Stimulated activated CD4-positive, alpha-beta T cell treated with anti-CD3 and anti-CD28 coated beads, TNF-alpha, amount 100 ng/mL, for 4 hours (primary cell): Measurements from ENCODE around the gene UNC5C.

Experiments
- DNase-seq, 3 experiments: peaks; one replicate each; pipeline ENCODE4 v3.0.0-alpha.2; 2020; ENCODE audit warnings: low read depth in 3 of 3

UNC5C gene

DNA sequence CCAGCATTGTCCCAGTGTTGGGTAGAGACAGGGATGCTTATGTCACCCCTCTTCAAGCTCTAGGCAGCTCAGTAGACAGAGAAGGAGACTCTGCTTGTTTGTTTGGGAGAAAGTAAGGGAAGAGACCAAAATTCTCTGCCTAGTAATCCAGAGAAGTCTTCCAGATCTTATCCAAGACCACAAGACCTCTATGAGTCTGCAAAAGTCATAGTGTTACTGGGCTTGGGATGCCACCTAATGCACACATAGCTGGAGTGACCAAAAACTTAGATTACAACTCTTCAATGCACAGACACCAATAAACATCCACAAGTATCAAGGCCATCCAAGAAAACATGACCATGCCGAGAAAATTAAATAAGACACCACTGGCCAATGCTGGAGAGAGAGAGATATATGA, 205.5 kb downstream of the UNC5C start:
- no peak for DNase-seq

DNA sequence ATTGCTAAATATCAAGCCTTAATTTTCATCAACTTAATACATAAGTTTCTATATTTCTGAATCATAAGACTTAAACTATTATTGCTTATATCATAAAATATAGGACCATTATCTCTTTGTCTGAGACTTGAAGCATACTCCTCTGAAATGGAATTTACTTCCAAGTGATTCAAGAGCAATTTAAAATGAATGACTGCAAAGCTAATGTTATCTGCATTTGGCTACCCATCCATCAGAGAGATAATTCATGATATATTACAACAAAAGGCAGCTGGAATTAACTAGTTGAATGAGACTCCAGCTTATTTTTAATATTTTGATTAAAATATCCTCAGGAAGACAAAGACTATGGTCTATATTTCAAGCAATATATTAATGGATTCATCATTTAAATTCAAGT, 208.6 kb downstream of the UNC5C start:
- no peak for DNase-seq

DNA sequence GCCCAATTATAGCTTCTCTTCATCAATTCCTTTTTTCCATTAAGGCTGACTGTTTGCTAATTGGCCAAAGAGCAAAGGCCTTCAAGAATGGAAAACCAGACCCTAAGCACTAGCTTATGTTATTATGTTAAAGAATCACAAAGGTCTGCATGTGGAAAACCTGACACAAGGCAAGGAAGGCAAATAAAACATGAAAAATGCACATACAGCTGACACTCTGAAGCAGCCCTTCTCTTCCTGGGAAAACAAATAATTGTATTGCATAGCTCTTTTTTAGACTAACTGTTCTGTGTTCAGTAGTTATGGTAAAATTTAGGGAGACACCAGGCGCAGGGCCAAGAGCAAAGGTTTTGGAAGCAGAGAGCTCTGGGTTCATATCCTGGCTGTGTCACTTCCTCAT, 223.1 kb downstream of the UNC5C start:
- no peak for DNase-seq

DNA sequence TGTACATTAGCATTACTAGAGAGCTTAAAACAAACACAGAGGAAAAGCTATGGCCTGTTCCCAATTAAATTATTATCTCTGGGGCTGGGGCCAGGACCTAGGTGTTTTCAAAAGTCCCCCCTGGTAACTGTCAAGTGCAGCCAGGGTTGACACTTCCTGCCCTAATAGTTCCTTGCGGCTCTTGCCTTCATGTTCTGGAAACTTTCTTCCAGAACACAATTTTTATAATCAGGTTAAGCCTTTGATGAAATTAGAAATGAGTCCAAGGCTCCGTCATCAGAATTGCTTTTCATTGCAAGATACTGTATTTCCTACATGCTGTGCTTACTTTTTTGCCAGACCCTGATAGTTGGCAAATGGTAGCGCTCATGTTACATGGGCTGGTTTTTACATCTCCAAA, 229.6 kb downstream of the UNC5C start:
- DNase-seq = no peak

DNA sequence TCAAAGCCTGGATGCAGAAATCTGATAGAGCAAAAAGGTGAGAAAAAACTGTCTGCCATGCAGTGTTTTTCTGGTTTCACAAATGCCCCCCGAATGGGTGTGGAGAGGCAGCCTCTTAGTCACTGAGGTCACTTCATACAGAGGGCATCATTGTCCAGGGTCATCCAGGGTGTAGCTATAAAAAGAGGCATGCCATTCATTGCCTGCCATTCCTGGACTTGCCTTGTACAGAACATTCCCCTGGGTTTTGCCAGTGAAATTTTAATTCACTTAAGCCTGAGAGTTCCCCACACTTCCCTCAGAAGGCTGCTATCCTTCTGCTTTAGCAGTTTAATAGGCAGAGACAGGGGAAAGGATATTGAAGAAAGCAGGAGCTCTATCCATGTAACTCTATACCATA, 230.3 kb downstream of the UNC5C start:
- no peak for DNase-seq

DNA sequence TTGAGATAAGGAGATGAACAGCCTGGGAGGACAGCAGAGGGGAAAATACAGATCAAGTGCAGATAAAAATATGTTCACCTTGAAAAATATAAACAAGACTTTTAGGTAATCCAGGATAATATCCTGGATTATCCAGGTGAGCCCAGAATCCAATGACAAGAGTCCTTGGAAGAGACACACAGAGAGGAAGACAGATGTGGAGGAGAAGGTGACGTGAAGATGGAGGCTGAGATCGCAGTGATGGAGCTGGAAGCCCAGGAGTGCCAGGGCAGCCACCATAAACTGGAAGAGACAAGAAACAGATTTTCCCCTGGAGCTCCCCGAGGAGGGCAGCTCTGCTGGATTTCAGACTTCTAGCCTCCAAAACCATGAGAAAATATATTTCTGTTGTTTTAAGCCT, 230.7 kb downstream of the UNC5C start:
- DNase-seq = no peak

DNA sequence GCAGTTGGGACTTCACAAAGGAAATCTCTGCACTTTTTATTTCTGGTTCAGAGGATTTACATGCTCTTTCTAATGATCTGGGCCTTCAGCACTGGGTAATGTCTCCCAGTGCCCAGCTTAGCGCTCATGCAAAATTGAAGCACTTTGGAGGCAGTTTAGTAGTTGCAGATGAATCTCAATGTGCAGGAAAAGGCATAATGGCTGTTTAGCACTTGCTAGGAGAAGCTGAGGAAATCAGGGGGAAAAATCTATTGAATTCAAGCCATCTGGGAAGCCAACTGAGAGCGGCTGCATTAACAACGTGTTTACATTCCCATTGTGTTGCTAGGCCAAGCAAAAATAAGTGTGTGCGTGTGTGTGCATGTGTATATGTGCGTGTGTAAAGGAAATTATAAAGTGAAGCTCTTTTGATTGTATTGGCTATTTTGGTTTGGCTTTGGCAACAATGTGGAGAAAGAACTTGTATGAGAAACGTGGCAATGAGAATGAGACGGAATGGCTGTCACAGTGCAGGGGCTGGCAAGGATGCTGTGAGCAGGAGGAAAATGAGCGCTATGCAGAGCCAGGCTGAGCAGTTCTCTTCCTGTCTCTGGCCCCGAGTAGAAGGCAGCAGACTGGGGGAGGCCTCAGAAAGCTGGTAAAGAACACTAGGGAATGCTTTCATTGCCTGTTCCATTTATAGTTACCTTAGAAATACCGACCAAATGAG, 231.5 kb downstream of the UNC5C start:
- DNase-seq = no peak

DNA sequence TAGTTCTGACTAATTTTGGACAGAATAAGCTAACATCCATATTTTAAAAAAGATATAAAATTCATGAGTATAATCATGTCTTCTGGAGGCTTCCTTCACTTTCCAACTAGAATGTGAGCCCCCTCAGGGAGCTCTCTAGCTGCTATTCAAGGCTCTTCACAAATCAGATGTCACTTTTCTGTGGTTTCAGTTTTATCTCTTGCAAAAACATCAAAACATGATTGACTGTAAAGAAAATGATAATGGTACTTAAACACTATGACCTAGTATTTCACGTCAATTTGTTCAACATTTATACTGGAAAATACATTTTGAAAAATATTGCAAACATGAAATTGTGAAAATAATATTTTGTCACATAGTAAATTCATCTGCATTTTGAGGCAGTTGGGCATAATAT, 234.2 kb downstream of the UNC5C start:
- DNase-seq = no peak

DNA sequence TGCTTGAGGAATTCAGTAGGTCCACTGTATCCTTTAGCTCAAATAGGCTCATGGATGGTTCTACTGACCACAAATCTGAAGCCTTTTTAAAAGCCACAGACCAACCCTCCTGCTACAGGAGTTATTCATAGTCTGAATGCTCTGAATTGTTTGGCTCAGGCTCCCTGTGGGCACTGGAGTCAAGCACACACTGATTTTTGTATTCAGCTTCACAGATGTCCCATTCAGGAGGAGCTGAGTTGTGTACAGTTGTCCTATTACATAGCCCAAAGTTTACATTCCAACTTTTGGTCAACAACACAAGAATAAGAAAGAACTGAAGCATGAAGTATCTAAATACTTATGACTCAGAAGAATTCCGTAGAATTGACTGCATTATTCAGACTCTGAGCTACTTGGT, 243.9 kb downstream of the UNC5C start:
- DNase-seq = no peak

DNA sequence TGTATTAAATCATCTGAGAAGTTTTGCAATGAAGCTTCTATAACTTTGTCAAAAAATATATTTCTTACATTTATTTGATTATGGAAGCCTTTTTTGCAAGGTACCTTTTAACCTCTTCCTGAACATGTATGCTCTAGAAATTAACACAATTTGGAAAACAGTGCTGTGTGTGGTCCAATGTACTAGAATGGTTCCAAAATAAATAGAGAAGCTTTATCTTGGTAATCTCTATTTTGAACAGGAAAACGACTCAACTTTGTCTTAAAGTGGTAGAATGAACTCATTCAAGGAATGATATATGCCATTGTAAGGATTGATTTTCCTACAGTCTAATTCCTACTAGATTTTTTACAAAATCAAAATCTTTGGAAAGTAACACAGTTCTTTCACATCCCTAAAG, 248.5 kb downstream of the UNC5C start:
- DNase-seq = no peak

DNA sequence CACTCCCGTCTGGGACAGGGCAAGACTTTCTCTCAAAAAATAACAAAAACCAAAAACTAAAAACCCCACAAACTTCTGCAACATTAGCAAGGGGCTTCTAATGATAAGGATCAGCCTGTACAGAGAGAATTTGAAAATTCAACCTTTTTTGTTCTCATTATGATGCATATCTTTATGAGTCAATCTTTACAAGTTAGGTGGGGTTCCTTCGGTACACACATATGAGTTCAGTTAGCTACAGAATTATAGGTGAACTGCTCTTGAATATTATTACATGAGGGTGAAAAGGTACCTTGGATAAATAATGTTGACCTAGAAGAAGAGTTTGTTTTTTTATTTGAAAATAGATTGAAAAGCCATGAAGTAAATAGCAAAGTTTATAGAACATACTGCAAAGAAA, 252.7 kb downstream of the UNC5C start:
- no peak for DNase-seq

DNA sequence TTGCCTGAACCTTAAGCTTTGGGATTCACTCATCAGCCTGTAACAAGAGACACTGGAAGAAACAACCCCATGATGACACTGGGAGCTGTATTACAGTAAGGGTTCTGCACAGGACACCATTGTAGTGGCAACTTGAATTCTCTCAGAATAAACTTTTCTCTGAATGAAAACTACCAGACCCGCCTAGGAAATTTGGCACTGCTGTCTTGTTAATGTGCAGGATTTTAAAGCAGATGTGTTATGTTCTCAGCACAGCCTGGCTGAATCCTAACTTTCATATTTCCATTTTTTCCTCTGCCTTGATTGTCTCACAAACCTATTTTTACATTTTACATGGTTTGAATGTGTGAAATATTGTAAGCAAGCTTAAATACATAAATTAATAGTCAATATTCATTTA, 253.6 kb downstream of the UNC5C start:
- no peak for DNase-seq

DNA sequence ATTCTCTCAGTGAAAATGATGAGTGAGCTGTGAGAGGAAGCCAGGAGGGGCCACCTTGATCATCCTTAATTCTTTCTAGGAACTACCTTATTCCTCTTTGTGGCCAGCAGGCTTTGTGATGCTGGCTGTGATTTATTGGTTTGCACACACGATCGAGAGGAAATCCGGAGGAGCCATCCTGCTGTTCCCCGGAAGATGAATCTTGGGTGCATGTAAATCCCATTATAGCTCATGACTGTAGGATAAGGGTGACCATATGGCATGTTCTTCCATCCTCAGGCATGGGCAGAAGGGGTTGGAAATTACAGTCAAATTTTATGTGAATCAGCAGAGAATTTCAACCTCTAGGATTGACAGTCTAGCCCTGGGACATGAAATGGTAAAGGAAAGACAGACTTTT, 254.5 kb downstream of the UNC5C start:
- DNase-seq = no peak

DNA sequence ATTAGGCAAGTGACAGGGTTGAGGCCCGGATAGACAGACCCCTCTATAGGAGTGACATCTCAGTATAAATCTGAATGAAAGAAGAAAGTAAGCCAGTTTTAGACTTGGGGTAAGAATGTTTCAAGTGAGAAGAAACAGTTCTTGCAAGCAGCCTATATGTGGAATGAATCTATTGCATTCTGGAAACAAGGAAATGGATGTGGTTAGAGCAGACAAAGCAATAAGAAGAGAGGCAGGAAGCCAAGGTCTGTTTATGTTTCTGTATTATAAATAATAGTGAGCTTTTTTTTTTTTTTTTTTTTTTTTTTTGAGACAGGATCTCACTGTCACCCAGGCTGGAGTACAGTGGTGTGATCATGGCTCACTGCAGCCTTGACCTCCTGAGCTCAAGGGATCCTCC, 255.8 kb downstream of the UNC5C start:
- DNase-seq = no peak

DNA sequence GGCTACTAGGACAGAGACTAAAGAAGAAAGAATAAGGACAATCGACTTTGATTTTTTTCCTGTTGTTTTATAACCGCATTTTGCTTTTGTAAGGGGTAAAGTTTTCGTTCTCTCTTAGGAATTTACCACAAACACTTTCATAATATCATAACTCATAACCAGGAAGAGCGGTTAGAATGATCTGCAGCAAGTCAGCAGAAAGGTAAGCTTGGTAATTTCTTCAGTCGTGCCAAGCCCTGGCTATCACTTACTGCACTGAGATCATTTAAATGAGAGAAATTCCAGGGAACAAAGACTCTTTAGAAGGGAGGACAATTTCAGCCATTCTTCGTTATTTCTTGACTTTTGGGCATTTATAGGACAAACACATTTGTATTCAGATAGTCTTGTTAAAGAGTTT, 258.1 kb downstream of the UNC5C start:
- DNase-seq = no peak

DNA sequence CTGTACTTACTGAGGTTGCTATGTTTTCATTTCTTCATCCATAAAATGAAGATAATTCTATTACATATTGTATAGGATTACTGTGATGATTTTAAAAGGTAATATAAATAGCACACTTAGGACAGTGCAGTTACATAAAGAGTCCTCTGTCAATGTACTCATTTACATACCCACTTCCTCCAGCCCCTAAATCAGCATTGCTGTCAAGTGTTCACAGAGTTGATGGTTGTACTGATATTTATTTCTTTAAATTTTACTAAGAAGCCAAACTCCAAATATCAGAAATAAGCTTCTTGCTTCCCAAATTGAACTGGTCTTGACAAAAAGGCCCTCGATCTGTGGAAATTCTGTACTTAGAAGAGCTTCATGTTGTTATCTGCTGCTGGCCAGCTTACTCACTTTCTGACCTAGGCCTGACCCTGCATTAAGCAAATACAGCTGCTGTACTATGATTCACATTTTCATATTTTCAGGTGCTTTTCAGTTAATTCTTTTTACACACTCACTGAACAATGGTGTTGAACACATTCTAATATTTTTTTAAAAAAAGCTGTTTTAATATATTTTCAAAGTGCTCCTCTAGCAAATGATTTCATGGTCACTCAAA, 259.6 kb downstream of the UNC5C start:
- DNase-seq = no peak

DNA sequence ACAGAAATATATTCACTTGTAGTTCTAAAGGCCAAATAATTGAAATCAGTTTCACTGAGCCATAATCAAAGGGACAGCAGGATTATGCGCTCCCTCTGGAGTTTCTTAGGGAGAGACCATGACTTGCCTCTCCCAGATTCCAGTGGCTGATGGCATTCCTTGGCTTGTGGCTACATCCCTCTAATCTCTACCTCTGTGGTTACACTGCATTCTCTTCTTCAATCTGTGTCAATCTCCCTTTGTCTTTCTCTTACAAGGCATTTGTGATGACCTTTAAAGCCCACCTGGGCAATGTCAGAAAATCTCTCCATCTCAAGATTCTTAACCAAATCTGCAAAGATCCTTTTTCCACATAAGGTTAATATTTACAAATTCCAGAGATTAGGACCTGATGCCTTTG, 260.2 kb downstream of the UNC5C start:
- DNase-seq = no peak

DNA sequence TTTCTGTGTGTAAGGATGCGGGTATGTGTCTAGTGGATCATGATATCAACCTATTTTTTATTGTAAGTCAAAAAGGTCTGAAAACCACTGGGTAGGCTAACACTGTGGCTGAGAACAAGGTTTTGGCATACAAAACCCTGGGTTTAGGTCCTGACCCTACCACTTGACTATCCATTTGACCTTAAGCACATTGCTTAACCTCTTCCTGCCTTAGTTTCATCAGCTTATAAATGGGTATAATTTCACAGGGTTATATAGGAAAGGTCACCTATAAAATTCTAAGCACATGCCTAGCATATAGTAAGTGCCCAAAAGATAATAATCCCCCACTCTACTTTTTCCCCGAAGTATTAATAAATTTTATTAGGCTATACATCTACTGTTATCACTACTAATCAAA, 263.0 kb downstream of the UNC5C start:
- DNase-seq = no peak

DNA sequence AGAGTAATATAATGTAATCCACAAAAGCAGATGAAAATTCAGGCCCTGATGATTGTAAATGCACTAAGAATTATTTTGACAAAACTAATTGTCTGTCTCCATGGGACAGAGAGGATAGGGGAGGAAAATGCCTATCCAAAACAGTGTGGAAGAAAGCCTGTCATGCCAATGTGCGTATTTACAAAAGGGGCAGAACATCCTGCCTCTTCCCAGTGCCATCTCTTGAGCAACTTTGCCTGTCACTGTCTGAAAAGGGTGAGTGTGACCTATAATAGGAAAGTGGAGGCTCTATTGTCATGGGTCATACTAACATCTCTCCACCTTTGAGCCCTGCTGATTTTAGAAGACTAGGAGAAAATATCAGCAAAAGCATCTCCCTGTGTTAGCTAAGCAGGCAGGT, 264.1 kb downstream of the UNC5C start:
- no peak for DNase-seq

DNA sequence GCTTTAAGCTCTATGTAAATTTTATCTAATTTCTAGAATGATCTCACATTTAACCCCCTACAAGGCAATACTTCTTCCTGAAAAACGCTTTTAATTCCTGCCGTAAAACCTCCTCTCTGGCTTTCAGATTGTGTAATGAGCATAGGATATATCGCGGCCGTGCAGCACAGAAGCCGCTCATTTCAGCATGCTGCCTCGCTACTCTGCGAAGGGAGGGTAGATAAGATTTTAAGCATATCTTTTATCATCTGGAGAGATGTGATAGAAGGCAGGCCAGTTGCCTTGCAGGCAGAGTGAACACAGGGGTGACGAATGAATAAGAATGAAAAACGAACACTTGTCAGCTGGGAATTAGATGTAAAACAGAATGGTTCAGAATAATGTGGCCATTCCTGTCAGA, 265.5 kb downstream of the UNC5C start:
- no peak for DNase-seq

DNA sequence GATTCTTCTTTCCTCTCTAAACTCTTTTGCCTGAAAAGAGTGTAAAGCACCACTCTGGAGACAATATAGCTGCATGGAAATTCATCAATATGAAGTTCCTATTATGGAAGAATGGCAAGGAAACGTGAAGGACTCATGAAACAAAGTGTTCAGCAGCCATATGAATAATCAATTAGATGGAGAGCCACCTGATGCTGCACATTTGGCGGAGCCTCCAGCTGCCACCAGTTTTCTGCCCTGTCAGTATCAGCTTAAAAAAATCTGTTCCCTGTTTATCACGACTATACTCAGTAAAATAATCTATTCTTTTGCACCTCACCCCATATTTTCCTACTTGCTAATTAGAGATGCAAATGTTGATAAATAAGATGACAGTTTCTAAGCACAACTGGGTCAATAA, 276.0 kb downstream of the UNC5C start:
- no peak for DNase-seq

DNA sequence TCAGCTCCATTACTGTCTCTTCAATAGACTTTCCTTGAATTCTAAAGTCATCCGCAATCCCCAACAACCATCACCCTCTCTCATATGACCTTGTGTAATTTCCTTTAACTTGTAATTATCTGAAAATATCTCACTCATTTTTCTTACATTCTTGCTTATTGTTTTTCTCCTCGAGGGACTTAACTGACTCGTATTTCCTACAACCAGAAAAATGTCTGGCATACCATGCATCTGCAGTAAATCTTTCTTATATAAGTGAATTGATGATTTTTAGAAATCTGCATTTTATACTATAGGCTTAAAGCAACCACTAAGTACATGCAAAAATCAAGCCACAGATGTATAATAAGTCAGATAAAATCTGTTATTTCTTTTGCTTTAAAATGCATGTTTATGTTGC, 276.7 kb downstream of the UNC5C start:
- DNase-seq = no peak

DNA sequence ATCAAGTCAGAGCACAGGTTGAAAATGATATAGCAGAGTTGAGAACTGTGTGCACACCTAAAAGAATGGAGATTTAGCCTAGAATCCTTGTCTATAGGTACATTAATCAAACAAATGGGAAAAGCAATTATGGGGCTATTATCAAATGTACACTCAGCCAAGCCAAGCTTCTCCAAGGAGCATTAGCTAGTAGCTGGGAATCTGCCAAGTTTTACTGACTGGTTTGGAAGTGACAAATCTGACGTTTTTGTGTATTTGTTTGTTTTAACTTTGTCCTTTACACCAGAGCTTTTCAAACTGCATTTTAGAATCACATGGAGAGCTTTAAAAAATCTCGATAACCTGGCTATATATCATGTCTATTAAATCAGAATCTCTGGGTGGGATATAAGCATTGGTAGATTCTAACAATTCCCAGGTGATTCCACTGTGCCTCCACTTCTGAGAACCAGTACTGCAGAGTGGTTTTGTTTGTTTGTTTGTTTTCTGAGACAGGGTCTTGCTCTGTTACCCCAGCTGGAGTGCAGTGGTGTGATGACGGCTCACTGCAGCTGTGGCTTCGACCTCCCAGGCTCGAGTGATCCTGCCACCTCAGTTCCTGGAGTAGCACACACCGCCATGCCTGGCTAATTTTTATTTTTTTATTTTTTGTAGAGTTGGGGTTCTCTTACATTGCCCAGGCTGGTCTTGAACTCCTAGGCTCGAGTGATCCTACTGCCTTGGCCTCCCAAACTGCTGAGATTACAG, 279.8 kb downstream of the UNC5C start:
- no peak for DNase-seq
